Frontal cortex (tissue), 4 donors: ENCODE measurements around the gene MRPL54. TPM values are rescaled to one million over a fixed set of nuclear protein-coding genes. Genes with fewer than 3 reads are reported as not detected.

Source experiments
- DNase-seq, 2 donors: peaks; one replicate each; pipeline ENCODE4 v3.0.0; 2012; ENCODE audit warnings: low spot score in 2 of 2
- FAIRE-seq: peaks from 2 replicates; lab custom pipeline; 2012; peaks lifted over from hg19 to GRCh38; lab: Jason Lieb, UNC
- total RNA-seq: library from RNA; depleted of rRNA; stranded (reverse); fragments of >200 nt; gene quantifications from one replicate; pipeline ENCODE4 v1.2.3, GENCODE V29; 2014
- donor health status: control.
- donor health status: control.
- donor health status: control.

Gene MRPL54
- total RNA-seq, 1 donor from 2014 or later: 21.6 TPM

GRCh38 chr19:3781603-3782002 is 19.1 kb downstream of the MRPL54 start:
- no peak for FAIRE-seq

GRCh38 chr19:3782330-3782729 is 19.8 kb downstream of the MRPL54 start:
- DNase-seq: no peak
- no peak for FAIRE-seq

More at GRCh38 chr19:3781603-3782002, 19.1 kb downstream of the MRPL54 start:
- DNase-seq: no peak

GRCh38 chr19:3782903-3783302 is 20.4 kb downstream of the MRPL54 start:
- DNase-seq (no peak), FAIRE-seq (no peak)

GRCh38 chr19:3783660-3784584 is 21.4 kb downstream of the MRPL54 start:
- FAIRE-seq: no peak

GRCh38 chr19:3784607-3785450 is 22.3 kb downstream of the MRPL54 start:
- FAIRE-seq (no peak), DNase-seq (peak in 1 of 2 donors; percentile 47)

More at GRCh38 chr19:3783660-3784584, 21.4 kb downstream of the MRPL54 start:
- no peak for DNase-seq

GRCh38 chr19:3785451-3785937 is 23.0 kb downstream of the MRPL54 start:
- FAIRE-seq (no peak), DNase-seq (peak in 1 of 2 donors; percentile 58)

GRCh38 chr19:3785938-3786824 is 23.7 kb downstream of the MRPL54 start, which contains the start of gene MATK:
Gene MATK, minus strand, starts transcription at chr19:3786381. Its CDS starts 1,246 bp downstream, at chr19:3785135.
- DNase-seq (peak; percentile 47 to 55), FAIRE-seq (no peak)

- no peak for DNase-seq
- no peak for FAIRE-seq
These were observed 26.7 kb downstream of the MRPL54 start for GRCh38 chr19:3788996-3789778.

- FAIRE-seq (no peak), DNase-seq (no peak)
These were observed 27.8 kb downstream of the MRPL54 start for GRCh38 chr19:3790209-3790734.

GRCh38 chr19:3790941-3791340 is 28.5 kb downstream of the MRPL54 start:
- no peak for DNase-seq
- FAIRE-seq: no peak

- DNase-seq (no peak), FAIRE-seq (no peak)
These were observed 29.6 kb downstream of the MRPL54 start for GRCh38 chr19:3792114-3792513.

GRCh38 chr19:3793799-3794198 is 31.3 kb downstream of the MRPL54 start:
- FAIRE-seq: no peak
- DNase-seq: no peak

- DNase-seq: no peak
- no peak for FAIRE-seq
These were observed 33.9 kb downstream of the MRPL54 start for GRCh38 chr19:3796358-3796757.

- DNase-seq: no peak
- FAIRE-seq: no peak
These were observed 35.7 kb downstream of the MRPL54 start for GRCh38 chr19:3798137-3798536.

- DNase-seq (no peak), FAIRE-seq (no peak)
These were observed 38.5 kb downstream of the MRPL54 start for GRCh38 chr19:3800996-3801395.

- FAIRE-seq: no peak
These were observed 39.1 kb downstream of the MRPL54 start for GRCh38 chr19:3801412-3802096.

GRCh38 chr19:3803114-3803888 is 40.8 kb downstream of the MRPL54 start:
- FAIRE-seq: no peak

More at GRCh38 chr19:3801412-3802096, 39.1 kb downstream of the MRPL54 start:
- DNase-seq: peak in 1 of 2 donors; percentile 55

More at GRCh38 chr19:3803114-3803888, 40.8 kb downstream of the MRPL54 start:
- no peak for DNase-seq
